OCI-LY1 (cell line): ENCODE data around the gene CD19.

Experiments used
- EZH2 ChIP-seq: fragments of 200-600 bp; sonication (generic), shearing (Covaris generic); IDR thresholded peaks from 2 replicates; pipeline ENCODE4 v1.8.0; 2017; ENCODE audit warnings: borderline replicate concordance, mixed run types, mild to moderate bottlenecking, antibody characterized with exemption, low read length, moderate library complexity, mixed read lengths
- TF ChIP-seq, protein P1 (sequence below): fragments of 200-600 bp; sonication (generic), shearing (Covaris generic); IDR thresholded peaks from 2 replicates; pipeline ENCODE4 v1.5.1; 2017; ENCODE audit warnings: mild to moderate bottlenecking, antibody characterized with exemption, low read length, moderate library complexity, mixed read lengths

DNA sequence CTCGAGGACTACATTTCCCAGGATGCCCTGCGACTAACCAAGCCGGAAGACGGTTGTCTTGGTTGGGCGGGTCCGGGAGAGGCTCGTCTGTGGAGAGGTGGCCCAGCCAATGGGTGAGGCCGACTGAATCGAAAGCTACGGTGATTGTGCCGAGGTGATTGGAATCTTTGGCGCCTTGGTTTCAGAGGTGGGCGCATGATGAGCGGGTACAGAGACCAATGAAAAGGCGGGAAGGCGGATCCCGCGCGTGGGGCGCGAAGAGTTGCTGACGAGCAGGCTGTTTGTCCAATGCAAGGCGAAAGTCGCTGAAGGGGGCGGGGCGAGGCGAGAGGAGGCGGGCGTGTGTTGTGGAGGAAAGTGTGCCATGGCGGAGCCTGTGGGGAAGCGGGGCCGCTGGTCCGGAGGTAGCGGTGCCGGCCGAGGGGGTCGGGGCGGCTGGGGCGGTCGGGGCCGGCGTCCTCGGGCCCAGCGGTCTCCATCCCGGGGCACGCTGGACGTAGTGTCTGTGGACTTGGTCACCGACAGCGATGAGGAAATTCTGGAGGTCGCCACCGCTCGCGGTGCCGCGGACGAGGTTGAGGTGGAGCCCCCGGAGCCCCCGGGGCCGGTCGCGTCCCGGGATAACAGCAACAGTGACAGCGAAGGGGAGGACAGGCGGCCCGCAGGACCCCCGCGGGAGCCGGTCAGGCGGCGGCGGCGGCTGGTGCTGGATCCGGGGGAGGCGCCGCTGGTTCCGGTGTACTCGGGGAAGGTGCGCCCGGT lies 19.1 kb downstream of the CD19 start, which contains the start of gene NFATC2IP:
- TF ChIP-seq, protein P1, sequence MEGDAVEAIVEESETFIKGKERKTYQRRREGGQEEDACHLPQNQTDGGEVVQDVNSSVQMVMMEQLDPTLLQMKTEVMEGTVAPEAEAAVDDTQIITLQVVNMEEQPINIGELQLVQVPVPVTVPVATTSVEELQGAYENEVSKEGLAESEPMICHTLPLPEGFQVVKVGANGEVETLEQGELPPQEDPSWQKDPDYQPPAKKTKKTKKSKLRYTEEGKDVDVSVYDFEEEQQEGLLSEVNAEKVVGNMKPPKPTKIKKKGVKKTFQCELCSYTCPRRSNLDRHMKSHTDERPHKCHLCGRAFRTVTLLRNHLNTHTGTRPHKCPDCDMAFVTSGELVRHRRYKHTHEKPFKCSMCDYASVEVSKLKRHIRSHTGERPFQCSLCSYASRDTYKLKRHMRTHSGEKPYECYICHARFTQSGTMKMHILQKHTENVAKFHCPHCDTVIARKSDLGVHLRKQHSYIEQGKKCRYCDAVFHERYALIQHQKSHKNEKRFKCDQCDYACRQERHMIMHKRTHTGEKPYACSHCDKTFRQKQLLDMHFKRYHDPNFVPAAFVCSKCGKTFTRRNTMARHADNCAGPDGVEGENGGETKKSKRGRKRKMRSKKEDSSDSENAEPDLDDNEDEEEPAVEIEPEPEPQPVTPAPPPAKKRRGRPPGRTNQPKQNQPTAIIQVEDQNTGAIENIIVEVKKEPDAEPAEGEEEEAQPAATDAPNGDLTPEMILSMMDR: no peak
- TF ChIP-seq EZH2: no peak
